A549 (cell line): ENCODE measurements around the gene GOLGA6B. TPM values are rescaled to one million over a fixed set of nuclear protein-coding genes. Genes with fewer than 3 reads are reported as not detected.

Experiments
- ATAC-seq, 2 experiments: fragments of 200-7000 bp in 1 of 2; fragments of >200 bp in 1 of 2; cut with Nextera tagmentation in 1 of 2; cut with Tn5 transposase in 1 of 2; 3 replicates each; pipeline versions ENCODE4 v1.8.0 to v1.9.1; 2018 to 2020; ENCODE audit warnings: mild to moderate bottlenecking in 1 of 2, moderate library complexity in 1 of 2
- CTCF ChIA-PET: fragments of 300-600 bp; sonication (Branson Sonifier 250); formaldehyde crosslinking; extraction: SDS; loops from one replicate; lab custom pipeline; 2021; ENCODE audit warnings: antibody characterized with exemption, inconsistent platforms; lab: Yijun Ruan, JAX
- POLR2A ChIA-PET: fragments of 350-600 bp; formaldehyde crosslinking; extraction: SDS; loops from one replicate; lab custom pipeline; 2021; ENCODE audit warnings: antibody characterized with exemption, inconsistent platforms; lab: Yijun Ruan, JAX
- DNase-seq, 2 experiments: peaks; one replicate each; pipeline versions ENCODE4 v3.0.0 to v3.0.0-alpha.2; 2011 to 2016; ENCODE audit warnings: low read depth in 1 of 2, low spot score in 1 of 2
- FAIRE-seq: peaks from 2 replicates; lab custom pipeline; 2011; peaks lifted over from hg19 to GRCh38; lab: Jason Lieb, UNC
- H3K27ac ChIP-seq, 2 experiments: fragments of >200 bp; sonication (Bioruptor Twin); formaldehyde crosslinking; 3 replicates each; pipeline ENCODE4 v1.5.1; 2016 to 2017
- H3K4me1 ChIP-seq: fragments of >200 bp; sonication (Bioruptor Twin); formaldehyde crosslinking; 3 replicates; pipeline ENCODE4 v1.6.1; 2016
- H3K4me2 ChIP-seq: fragments of >200 bp; sonication (Bioruptor Twin); formaldehyde crosslinking; 3 replicates; pipeline ENCODE4 v1.6.1; 2016
- H3K4me3 ChIP-seq: fragments of >200 bp; sonication (Bioruptor Twin); formaldehyde crosslinking; 3 replicates; pipeline ENCODE4 v1.5.1; 2016
- H3K9me3 ChIP-seq: fragments of >200 bp; sonication (Bioruptor Twin); formaldehyde crosslinking; 3 replicates; pipeline ENCODE4 v1.6.1; 2016
- BCL3 ChIP-seq: fragments of >200 bp; sonication (Bioruptor Twin); formaldehyde crosslinking; IDR thresholded peaks from 3 replicates; pipeline ENCODE4 v1.6.1; 2016
- CBX8 ChIP-seq: fragments of 200-600 bp; sonication (generic); IDR thresholded peaks from 2 replicates; pipeline ENCODE4 v1.6.1; 2016
- CEBPB ChIP-seq, 2 experiments: fragments of >200 bp in 1 of 2; sonication (Bioruptor Twin) in 1 of 2; formaldehyde crosslinking in 1 of 2; IDR thresholded peaks; 2 replicates each; pipeline ENCODE4 v1.6.1; 2012 to 2016
- CHD2 ChIP-seq: fragments of 150-350 bp; IDR thresholded peaks from 2 replicates; pipeline ENCODE4 v1.6.1; 2014; ENCODE audit warnings: low read length; ENCODE audit not compliant: partially characterized antibody
- CHD4 ChIP-seq: fragments of 200-600 bp; sonication (generic); IDR thresholded peaks from 2 replicates; pipeline ENCODE4 v1.6.1; 2016; ENCODE audit warnings: antibody characterized with exemption, mild to moderate bottlenecking, borderline replicate concordance
- E2F6 ChIP-seq: IDR thresholded peaks from 2 replicates; pipeline ENCODE4 v1.6.1; 2012; ENCODE audit warnings: low read depth, borderline replicate concordance
- FOSL2 ChIP-seq, 2 experiments: fragments of 450-650 bp in 1 of 2; fragments of >200 bp in 1 of 2; sonication (Bioruptor Twin) in 1 of 2; formaldehyde crosslinking; IDR thresholded peaks; 2 replicates each; pipeline versions ENCODE4 v1.5.0 to v1.6.1; 2016 to 2020; ENCODE audit warnings: mild to moderate bottlenecking in 1 of 2, moderate library complexity in 1 of 2
- GATA3 ChIP-seq: IDR thresholded peaks from 2 replicates; pipeline ENCODE4 v1.6.1; 2012; ENCODE audit warnings: borderline replicate concordance
- HDAC2 ChIP-seq: fragments of 200-600 bp; sonication (generic); IDR thresholded peaks from 2 replicates; pipeline ENCODE4 v1.6.1; 2016
- HMGXB4 ChIP-seq: fragments of 250-450 bp; sonication (Bioruptor Pico); IDR thresholded peaks from 2 replicates; pipeline ENCODE4 v1.5.0; 2021; ENCODE audit warnings: mild to moderate bottlenecking, moderate library complexity, borderline replicate concordance
- HOXA7 ChIP-seq: fragments of 250-450 bp; sonication (Bioruptor Pico); IDR thresholded peaks from 2 replicates; pipeline ENCODE4 v1.5.0; 2020; ENCODE audit warnings: mild to moderate bottlenecking, moderate library complexity
- HOXB13 ChIP-seq: fragments of 250-450 bp; sonication (Bioruptor Pico); IDR thresholded peaks from 2 replicates; pipeline ENCODE4 v1.5.0; 2020; ENCODE audit warnings: low read depth, mild to moderate bottlenecking, moderate library complexity
- MAFK ChIP-seq: fragments of 450-650 bp; IDR thresholded peaks from 2 replicates; pipeline ENCODE4 v1.6.1; 2014; ENCODE audit not compliant: partially characterized antibody
- MAX ChIP-seq: IDR thresholded peaks from 2 replicates; pipeline ENCODE4 v1.6.1; 2012
- MAZ ChIP-seq: fragments of 150-350 bp; IDR thresholded peaks from 2 replicates; pipeline ENCODE4 v1.6.1; 2014; ENCODE audit warnings: antibody characterized with exemption, low read depth, low read length, borderline replicate concordance
- MYC ChIP-seq: IDR thresholded peaks from 2 replicates; pipeline ENCODE4 v1.6.1; 2012; ENCODE audit warnings: mild to moderate bottlenecking, inconsistent platforms, low read length, improper control_type of control experiment, borderline replicate concordance
- NPAS2 ChIP-seq: fragments of 250-450 bp; sonication (Bioruptor Pico); IDR thresholded peaks from 2 replicates; pipeline ENCODE4 v1.8.0; 2022; ENCODE audit warnings: mild to moderate bottlenecking, moderate library complexity, borderline replicate concordance
- RFX5 ChIP-seq: fragments of 450-650 bp; IDR thresholded peaks from 2 replicates; pipeline ENCODE4 v1.7.1; 2014; ENCODE audit warnings: antibody characterized with exemption, mild to moderate bottlenecking, moderate library complexity
- TFCP2L1 ChIP-seq: fragments of 250-450 bp; sonication (Bioruptor Pico); IDR thresholded peaks from 2 replicates; pipeline ENCODE4 v1.5.0; 2021; ENCODE audit warnings: mild to moderate bottlenecking
- TP53 ChIP-seq: fragments of 250-450 bp; sonication (Bioruptor Pico); IDR thresholded peaks from 2 replicates; pipeline ENCODE4 v1.5.0; 2021; ENCODE audit warnings: mild to moderate bottlenecking, moderate library complexity
- ZNF302 ChIP-seq: fragments of 250-450 bp; sonication (Bioruptor Pico); IDR thresholded peaks from 2 replicates; pipeline ENCODE4 v1.9.0; 2021; ENCODE audit warnings: inconsistent platforms, mild to moderate bottlenecking, moderate library complexity
- WGBS: methylation state at CpG from one replicate; pipeline ENCODE4 v1.1.6; 2017; ENCODE audit errors: missing lambda C conversion rate; 5-methylcytosine and 5-hydroxymethylcytosine counted together
- polyA plus RNA-seq, 4 experiments: library from polyadenylated mRNA; depleted of rRNA in 3 of 4; stranded (reverse); fragments of >200 nt; fragmentation: RNase III in 1 of 4; extraction: RNeasy Plus Mini Kit Qiagen cat#74134 plus additional on column Dnase treatment in 1 of 4; gene quantifications; 2 replicates in 3 of 4; 3 replicates in 1 of 4; pipeline ENCODE4 v1.2.3, GENCODE V29; 2011 to 2017

Gene GOLGA6B
- polyA plus RNA-seq, 2 of the 4 experiments (the other 2 are of a cell fraction) = not detected

- TF ChIP-seq BCL3 (no peak), HDAC2 (0 out of 2 replicates have a peak, but pooled peaks have one; percentile 54), MAZ (no peak), FOSL2 (IDR thresholded peaks at IDR 0.05) (no peak), FOSL2 (CRISPR knock-in tag; IDR thresholded peaks at IDR 0.05) (no peak)
These were observed 34.2 kb downstream of the GOLGA6B start (continued) for GRCh38 chr15:72688697-72689096.

GRCh38 chr15:72690938-72691337 lies 36.4 kb downstream of the GOLGA6B start:
- no peak overlapping the region for H3K4me2 ChIP-seq
- no peaks in the 10 kb centered on the region for H3K9me3 ChIP-seq
- H3K4me1 ChIP-seq = 0 out of 3 replicates have a peak, but pooled peaks cover 4% of the 10 kb centered on the region
- no peak for TF ChIP-seq BCL3
- TF ChIP-seq NPAS2 (CRISPR knock-in tag) = no peak
- DNase-seq (no peak), ATAC-seq (no peak), FAIRE-seq (no peak)
- WGBS = 90% methylated on average over 5 of the region's 5 CpGs
- ChIA-PET POLR2A (no interaction called here), CTCF (interaction anchor here (0.7 kb wide), 1 partner anchor 553 kb away, joined by 3 read pairs; no protein-coding TSS in a partner anchor)
- H3K27ac ChIP-seq = no peak overlapping the region
- H3K4me3 ChIP-seq = no peak overlapping the region

GRCh38 chr15:72698938-72699337 lies 44.4 kb downstream of the GOLGA6B start:
- CTCF ChIA-PET = interaction anchor here (1.1 kb wide), 1 partner anchor 99 kb away, joined by 3 read pairs; no protein-coding TSS in a partner anchor

GRCh38 chr15:72700076-72700475 lies 45.6 kb downstream of the GOLGA6B start:
- TF ChIP-seq RFX5 (no peak), E2F6 (no peak), MAZ (no peak), MAFK (no peak)
- no peak for DNase-seq
- no peak overlapping the region for H3K27ac ChIP-seq
- no peak for ATAC-seq
- H3K4me3 ChIP-seq = no peak overlapping the region
- WGBS = 90% methylated on average over 9 of the region's 9 CpGs
- FAIRE-seq = no peak
- ChIA-PET CTCF (no interaction called here), POLR2A (no interaction called here)
- peaks cover 6% of the 10 kb centered on the region; the same call in 1 of the 3 replicates for H3K4me1 ChIP-seq
- H3K9me3 ChIP-seq = no peaks in the 10 kb centered on the region
- H3K4me2 ChIP-seq = no peak overlapping the region

More at GRCh38 chr15:72698938-72699337, 44.4 kb downstream of the GOLGA6B start:
- peak; percentile 51 for FAIRE-seq
- DNase-seq = no peak
- no peak overlapping the region for H3K27ac ChIP-seq
- TF ChIP-seq MAX (no peak), CEBPB (IDR thresholded peaks at IDR 0.05) (no peak), TP53 (no peak), MAFK (peak; percentile 67)
- H3K4me3 ChIP-seq = no peak overlapping the region
- peaks cover 6% of the 10 kb centered on the region; the same call in 1 of the 3 replicates for H3K4me1 ChIP-seq
- WGBS = 86% methylated on average over 5 of the region's 5 CpGs
- no peak for ATAC-seq
- POLR2A ChIA-PET = no interaction called here
- H3K4me2 ChIP-seq = no peak overlapping the region
- no peaks in the 10 kb centered on the region for H3K9me3 ChIP-seq

- DNase-seq = peak in 1 of 2 experiments; percentile 9
- H3K4me1 ChIP-seq = 0 out of 3 replicates have a peak, but pooled peaks cover 3% of the 10 kb centered on the region
- CTCF ChIA-PET = interaction anchor here (1.0 to 2.7 kb wide), 6 partner anchors 9 to 35 kb away, joined by 3 to 11 read pairs (median 4); no protein-coding TSS in a partner anchor
- no peak for ATAC-seq
- FAIRE-seq = no peak
- no peak overlapping the region for H3K27ac ChIP-seq
- no peak for TF ChIP-seq RFX5
- TF ChIP-seq CHD4 = no peak
- no peak for TF ChIP-seq ZNF302 (CRISPR knock-in tag)
- no peak for TF ChIP-seq HOXA7 (CRISPR knock-in tag)
- no peak for TF ChIP-seq MAZ
- no peak for TF ChIP-seq MAFK
- TF ChIP-seq MYC = no peak
- TF ChIP-seq CBX8 = no peak
- no peak for TF ChIP-seq GATA3
- TF ChIP-seq HDAC2 = no peak
- no peak for TF ChIP-seq HOXB13 (CRISPR knock-in tag)
- TF ChIP-seq CEBPB (IDR thresholded peaks at IDR 0.05) = no peak
- no peak for TF ChIP-seq CHD2
- no peak for TF ChIP-seq HMGXB4 (CRISPR knock-in tag)
- no peak for TF ChIP-seq TFCP2L1 (CRISPR knock-in tag)
- POLR2A ChIA-PET = interaction anchor here (1.4 kb wide), 1 partner anchor 20 kb away, joined by 4 read pairs; the partner anchor contains the start of genes BBS4 and HIGD2B
- H3K4me3 ChIP-seq = no peak overlapping the region
- no peaks in the 10 kb centered on the region for H3K9me3 ChIP-seq
- H3K4me2 ChIP-seq = no peak overlapping the region
- 86% methylated on average over 11 of the region's 11 CpGs for WGBS
These were observed 51.8 kb downstream of the GOLGA6B start for GRCh38 chr15:72706266-72706665.
